Mononuclear cell (primary cell): ENCODE results near the gene EYS. TPM values are rescaled to one million over a fixed set of nuclear protein-coding genes. Genes with fewer than 3 reads are reported as not detected.
"Not testable (repeated sequence)": the region's sequence is repeated elsewhere in the genome, so short reads cannot be mapped to it uniquely, and the experiment has no call there.

Experiments used
- H3K27me3 ChIP-seq: 2 replicates; pipeline ENCODE4 v1.6.0; 2011; ENCODE audit warnings: low read length, control low read depth; ENCODE audit not compliant: insufficient read depth
- H3K4me1 ChIP-seq: 2 replicates; pipeline ENCODE4 v1.5.1; 2011; ENCODE audit warnings: mild to moderate bottlenecking, low read length, control low read depth; ENCODE audit not compliant: insufficient read depth
- H3K4me3 ChIP-seq: 2 replicates; pipeline ENCODE4 v1.5.1; 2011; ENCODE audit warnings: mild to moderate bottlenecking, low read length, moderate library complexity
- H3K9me3 ChIP-seq: 2 replicates; pipeline ENCODE4 v1.5.1; 2011; ENCODE audit warnings: low read depth, mild to moderate bottlenecking, control low read depth, low read length
- total RNA-seq: library from RNA; depleted of rRNA; stranded (reverse); fragments of >200 nt; gene quantifications from one replicate; pipeline ENCODE4 v1.2.3, GENCODE V29; 2012

The EYS gene
- total RNA-seq, 1 donor, result under 0.01 TPM

DNA sequence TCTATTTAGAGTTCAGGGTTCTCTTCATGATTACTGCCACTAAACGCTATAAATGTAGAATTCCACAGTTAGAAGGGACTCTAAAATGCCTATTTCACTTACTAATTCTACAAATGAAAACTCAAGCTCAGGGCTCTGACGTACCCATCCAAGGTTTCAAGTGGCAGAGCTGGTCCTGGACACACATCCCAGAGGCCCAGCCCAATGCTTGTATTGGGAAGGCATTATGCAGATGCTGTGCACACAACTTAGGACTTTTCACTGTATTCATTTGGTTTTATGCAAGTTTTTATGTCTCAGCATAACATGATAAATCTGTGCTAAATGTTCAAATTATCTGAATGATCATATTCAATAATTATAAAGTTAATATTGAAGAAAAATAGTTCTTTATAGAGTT is 1761.0 kb downstream of the EYS start:
- Histone ChIP-seq H3K4me3 (no peak overlapping the region), H3K4me1 (peaks cover 3% of the 10 kb centered on the region), H3K9me3 (no peaks in the 10 kb centered on the region), H3K27me3 (no peaks in the 10 kb centered on the region)

- no peaks in the 10 kb centered on the region for H3K27me3 ChIP-seq
Measured at GRCh38 chr6:63943826-63944225, 1763.2 kb downstream of the EYS start.

GRCh38 chr6:63941747-63942470 is 1765.1 kb downstream of the EYS start:
- Histone ChIP-seq H3K9me3 (no peaks in the 10 kb centered on the region), H3K27me3 (no peaks in the 10 kb centered on the region), H3K4me3 (no peak overlapping the region), H3K4me1 (peaks cover 3% of the 10 kb centered on the region)

More at GRCh38 chr6:63943826-63944225, 1763.2 kb downstream of the EYS start:
- Histone ChIP-seq H3K4me1 (peaks cover 3% of the 10 kb centered on the region), H3K4me3 (no peak overlapping the region), H3K9me3 (no peaks in the 10 kb centered on the region)

DNA sequence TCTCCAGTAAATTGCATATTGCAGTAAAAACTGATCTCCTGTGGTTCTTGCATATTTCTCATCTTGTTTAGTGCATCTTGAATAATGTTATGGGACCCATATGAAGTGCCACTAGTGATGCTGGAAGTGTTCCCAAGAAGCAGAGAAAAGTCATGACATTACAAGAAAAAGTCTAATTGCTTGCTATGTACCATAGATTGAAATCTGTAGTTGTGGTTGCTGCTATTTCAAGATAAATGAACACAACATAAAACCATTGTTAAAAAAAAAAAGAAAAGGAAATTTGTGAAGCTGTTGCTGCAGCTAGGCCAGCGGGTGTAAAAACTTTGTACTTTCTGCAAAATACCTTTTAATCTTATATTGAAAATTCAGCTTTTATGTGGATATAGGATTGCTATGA is 1767.0 kb downstream of the EYS start:
- no peak overlapping the region for H3K4me3 ChIP-seq
- no peaks in the 10 kb centered on the region for H3K27me3 ChIP-seq
- peaks cover 3% of the 10 kb centered on the region for H3K4me1 ChIP-seq
- no peaks in the 10 kb centered on the region for H3K9me3 ChIP-seq

GRCh38 chr6:63936399-63936798 is 1770.6 kb downstream of the EYS start:
- no peaks in the 10 kb centered on the region for H3K27me3 ChIP-seq
- no peaks in the 10 kb centered on the region for H3K9me3 ChIP-seq
- H3K4me3 ChIP-seq, result no peak overlapping the region
- peaks cover under 1% of the 10 kb centered on the region for H3K4me1 ChIP-seq

- H3K9me3 ChIP-seq, result no peaks in the 10 kb centered on the region
- no peak overlapping the region for H3K4me3 ChIP-seq
Measured at GRCh38 chr6:63935732-63936131, 1771.3 kb downstream of the EYS start.

DNA sequence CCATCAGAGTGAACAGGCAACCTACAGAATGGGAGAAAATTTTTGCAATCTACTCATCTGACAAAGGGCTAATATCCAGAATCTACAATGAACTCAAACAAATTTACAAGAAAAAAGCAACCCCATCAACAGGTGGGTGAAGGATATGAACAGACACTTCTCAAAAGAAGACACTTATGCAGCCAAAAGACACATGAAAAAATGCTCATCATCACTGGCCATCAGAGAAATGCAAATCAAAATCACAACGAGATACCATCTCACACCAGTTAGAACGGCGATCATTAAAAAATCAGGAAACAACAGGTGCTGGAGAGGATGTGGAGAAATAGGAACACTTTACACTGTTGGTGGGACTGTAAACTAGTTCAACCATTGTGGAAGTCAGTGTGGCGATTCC is 1773.1 kb downstream of the EYS start:
- H3K4me3 ChIP-seq, H3K27me3 ChIP-seq, H3K4me1 ChIP-seq, H3K9me3 ChIP-seq: not testable (repeated sequence)

More at GRCh38 chr6:63935732-63936131, 1771.3 kb downstream of the EYS start:
- Histone ChIP-seq H3K4me1 (no peaks in the 10 kb centered on the region), H3K27me3 (no peaks in the 10 kb centered on the region)

DNA sequence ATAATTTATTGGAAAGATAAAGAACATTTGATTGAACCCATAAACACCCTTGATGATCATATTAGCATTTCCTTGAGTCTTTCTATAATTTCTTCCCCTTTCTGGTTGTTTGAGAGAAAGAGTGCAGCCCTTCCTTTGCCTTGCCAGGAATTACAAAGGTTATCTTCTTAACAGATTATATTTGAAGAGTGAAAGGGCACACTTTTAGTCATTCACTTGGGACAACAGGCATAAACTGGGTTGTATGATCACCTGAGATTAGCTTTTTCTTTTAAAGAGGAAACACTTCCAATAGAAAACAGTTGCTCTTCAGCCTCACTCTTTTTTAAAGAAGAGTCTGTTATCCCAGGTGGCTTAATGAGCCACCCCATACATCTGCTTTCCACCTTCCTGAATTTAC is 1776.2 kb downstream of the EYS start:
- Histone ChIP-seq H3K27me3 (no peaks in the 10 kb centered on the region), H3K9me3 (no peaks in the 10 kb centered on the region), H3K4me1 (no peaks in the 10 kb centered on the region), H3K4me3 (no peak overlapping the region)

DNA sequence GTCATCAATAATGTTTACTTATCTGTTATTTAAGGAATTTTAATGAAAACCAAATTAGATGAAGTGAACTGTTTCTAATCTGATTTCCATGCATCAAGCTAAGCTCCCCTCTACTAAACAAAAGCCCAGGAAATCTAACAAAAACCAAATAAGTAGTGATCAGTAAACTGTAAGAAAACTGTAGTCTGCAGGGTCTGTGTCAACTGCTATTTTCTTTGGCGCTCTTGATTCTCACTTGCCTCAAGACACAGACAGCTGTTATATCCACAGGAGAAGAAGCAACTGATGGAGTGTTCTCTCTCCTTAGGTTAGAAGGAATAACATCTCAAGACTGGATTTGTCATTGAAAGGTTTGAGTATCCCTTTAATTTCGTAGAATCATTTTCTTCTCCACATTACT is 1777.9 kb downstream of the EYS start:
- Histone ChIP-seq H3K4me1 (no peaks in the 10 kb centered on the region), H3K27me3 (no peaks in the 10 kb centered on the region), H3K9me3 (no peaks in the 10 kb centered on the region), H3K4me3 (no peak overlapping the region)

DNA sequence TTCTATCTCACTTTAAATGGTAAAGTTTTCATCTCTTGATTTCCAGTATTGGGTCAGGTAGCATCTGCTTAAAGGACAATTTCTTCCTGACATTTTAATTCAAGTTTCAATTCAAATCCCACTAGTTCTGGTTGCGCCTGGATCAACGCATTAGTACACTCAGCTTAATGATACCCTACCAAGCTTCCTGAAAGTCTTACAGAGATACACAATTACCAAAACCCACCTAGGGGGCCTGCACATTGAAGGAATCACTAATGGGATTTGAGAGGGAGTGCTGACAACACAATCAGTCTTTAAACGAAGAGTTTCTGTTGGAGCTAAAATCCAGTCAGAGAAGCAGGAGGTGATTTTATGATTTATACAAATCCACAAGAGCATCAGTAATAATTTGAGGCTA is 1778.4 kb downstream of the EYS start:
- no peaks in the 10 kb centered on the region for H3K27me3 ChIP-seq
- H3K9me3 ChIP-seq, result no peaks in the 10 kb centered on the region
- H3K4me3 ChIP-seq, result no peak overlapping the region
- H3K4me1 ChIP-seq, result no peaks in the 10 kb centered on the region

DNA sequence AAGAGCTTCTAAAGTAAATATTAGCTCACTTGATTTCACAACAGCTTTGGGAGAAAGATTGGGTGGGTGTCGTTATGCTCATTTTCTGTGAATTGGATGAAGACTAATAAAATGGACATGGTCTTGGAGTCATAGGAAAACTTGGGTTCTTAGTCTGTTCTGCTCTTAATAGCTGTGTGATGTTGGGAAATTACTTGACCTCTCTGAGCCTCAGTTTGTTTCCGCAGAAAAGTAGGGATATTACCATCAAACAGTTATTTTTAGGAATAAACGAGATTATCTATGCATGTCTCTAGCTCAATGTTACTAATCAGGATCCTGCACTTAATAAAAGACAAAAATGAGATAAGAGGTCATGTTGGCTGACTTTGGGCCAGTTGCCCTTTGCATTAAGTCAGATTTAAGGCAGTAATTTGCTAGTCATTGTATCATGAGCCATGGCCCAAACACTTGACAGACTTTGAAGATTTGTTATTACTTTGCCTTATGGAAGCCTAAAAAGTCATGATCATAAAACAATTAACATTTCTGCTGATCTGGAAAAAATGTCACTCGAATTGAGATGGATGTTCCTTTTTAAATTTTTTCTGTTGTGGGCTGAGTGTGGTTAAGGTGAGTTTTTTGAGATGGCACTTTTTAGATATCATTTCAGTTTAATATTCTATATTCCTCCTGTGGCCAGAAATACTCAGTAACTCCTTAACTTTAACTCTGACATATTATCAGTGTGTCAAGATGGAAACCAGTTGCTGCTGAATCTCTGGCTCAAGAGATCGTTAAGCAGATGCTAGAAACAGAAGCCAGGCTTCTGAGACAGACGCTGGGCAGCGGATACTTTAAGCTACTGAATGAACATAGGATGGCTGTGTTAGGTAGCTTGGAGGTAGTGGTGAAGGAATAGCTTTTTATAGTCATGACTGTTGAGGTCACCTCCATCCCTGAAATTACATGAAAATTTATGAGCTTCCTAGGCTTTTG is 1779.8 kb downstream of the EYS start:
- H3K4me1 ChIP-seq, result no peaks in the 10 kb centered on the region
- no peaks in the 10 kb centered on the region for H3K27me3 ChIP-seq
- no peaks in the 10 kb centered on the region for H3K9me3 ChIP-seq
- H3K4me3 ChIP-seq, result no peak overlapping the region

DNA sequence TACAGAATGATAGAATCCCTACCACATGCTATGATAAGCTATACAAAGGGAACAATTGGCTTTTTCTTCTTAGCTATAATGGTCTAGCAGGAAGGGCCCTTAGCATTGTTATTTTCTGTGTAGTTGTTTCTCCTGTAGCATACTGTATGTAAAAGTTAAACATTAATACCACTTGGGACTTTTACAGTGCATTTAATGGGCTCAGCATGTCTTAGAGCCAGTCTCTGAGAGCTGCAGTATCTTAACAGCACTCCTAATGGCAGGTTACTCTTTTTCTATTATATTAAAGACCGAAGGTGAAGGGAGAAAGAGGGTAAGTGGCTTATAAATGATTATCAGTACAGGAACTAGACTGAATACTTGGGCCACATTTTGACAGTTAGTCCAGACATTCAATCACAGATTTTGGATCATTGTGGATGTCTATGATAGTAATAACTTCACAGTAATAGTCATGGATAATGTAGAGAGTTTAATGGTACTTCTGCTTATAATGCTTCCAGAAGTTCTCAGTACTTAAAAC is 1780.7 kb downstream of the EYS start:
- Histone ChIP-seq H3K4me1 (no peaks in the 10 kb centered on the region), H3K27me3 (no peaks in the 10 kb centered on the region), H3K9me3 (no peaks in the 10 kb centered on the region), H3K4me3 (no peak overlapping the region)

DNA sequence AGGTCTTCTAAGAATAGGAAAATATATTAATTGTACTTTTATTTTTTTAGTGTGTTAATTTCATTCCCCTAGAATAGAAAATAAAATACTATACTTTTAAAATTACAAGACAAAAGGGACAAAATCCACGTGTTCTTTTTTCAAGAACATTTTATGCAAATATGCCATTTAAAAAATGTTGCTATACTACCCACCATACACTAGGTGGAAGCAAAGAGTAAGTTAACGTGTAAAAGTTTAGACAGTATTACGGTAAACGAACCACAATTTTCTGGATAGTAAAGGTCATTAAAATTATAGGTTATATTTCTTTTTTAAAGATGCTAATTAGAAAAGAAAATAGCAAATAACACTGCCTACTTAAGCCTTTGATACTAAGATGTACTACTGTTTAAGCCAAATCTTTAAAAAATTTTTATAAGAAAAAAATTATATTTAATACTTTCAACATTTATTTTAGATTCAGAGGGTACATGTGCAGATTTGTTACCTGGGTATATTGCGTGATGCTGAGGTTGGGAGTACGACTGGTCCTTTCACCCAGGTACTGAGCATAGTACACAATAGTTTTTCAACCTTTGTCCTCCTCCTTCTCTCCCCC is 1783.8 kb downstream of the EYS start:
- H3K4me3 ChIP-seq, result no peak overlapping the region
- H3K27me3 ChIP-seq, result no peaks in the 10 kb centered on the region
- H3K4me1 ChIP-seq, result no peaks in the 10 kb centered on the region
- H3K9me3 ChIP-seq, result no peaks in the 10 kb centered on the region

GRCh38 chr6:63919556-63920110 is 1787.4 kb downstream of the EYS start:
- H3K9me3 ChIP-seq, result no peaks in the 10 kb centered on the region
- no peaks in the 10 kb centered on the region for H3K27me3 ChIP-seq
- no peaks in the 10 kb centered on the region for H3K4me1 ChIP-seq
- no peak overlapping the region for H3K4me3 ChIP-seq

DNA sequence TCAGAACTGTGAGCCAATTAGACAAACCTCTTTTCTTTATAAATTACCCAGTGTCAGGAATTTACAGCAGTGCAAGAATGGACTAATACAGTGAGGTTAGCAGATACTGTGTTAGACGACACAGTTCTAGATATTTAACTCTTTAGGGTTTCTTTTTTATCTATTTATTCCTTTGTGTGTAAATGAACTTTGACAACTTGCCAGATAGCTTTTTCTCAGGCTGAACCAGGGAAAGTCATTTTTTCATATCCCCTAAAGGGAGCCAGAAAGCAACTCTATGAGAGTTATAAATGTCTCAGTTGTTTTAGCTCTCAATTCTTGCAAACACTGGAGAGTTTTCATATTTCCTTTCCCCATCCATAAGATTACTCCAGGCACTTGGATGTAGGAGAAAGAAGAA is 1794.1 kb downstream of the EYS start:
- Histone ChIP-seq H3K27me3 (no peaks in the 10 kb centered on the region), H3K4me1 (no peaks in the 10 kb centered on the region), H3K4me3 (no peak overlapping the region)

More for the DNA sequence above, 1794.1 kb downstream of the EYS start:
- no peaks in the 10 kb centered on the region for H3K9me3 ChIP-seq
